ENCODE measurements around the gene PCDHGA3. TPM values are rescaled to one million over a fixed set of nuclear protein-coding genes. Genes with fewer than 3 reads are reported as not detected.

PCDHGA3 gene
- total RNA-seq, 1 experiment from 2014 or later = not detected

Other genes starting within 250 kb of the PCDHGA3 start
- gene PCDHB2, start 249.2 kb upstream of the PCDHGA3 start, total RNA-seq (2022; extraction: Qiagen RNA extraction) = 2.6 to 5.2 TPM (median 3.4 TPM) in 5 replicates
- 0.02 to 0.03 TPM (median 0.02 TPM) in 3 of 5 replicates, not detected in the others for gene PCDHB3, start 243.4 kb upstream of the PCDHGA3 start, total RNA-seq (2022; extraction: Qiagen RNA extraction)
- gene PCDHB4, start 222.0 kb upstream of the PCDHGA3 start, total RNA-seq (2022; extraction: Qiagen RNA extraction) = 0.03 to 0.12 TPM (median 0.06 TPM) in 5 replicates
- gene PCDHB5, start 208.6 kb upstream of the PCDHGA3 start, total RNA-seq (2022; extraction: Qiagen RNA extraction) = 1.3 to 1.7 TPM (median 1.4 TPM) in 5 replicates
- gene PCDHB6, start 193.8 kb upstream of the PCDHGA3 start, total RNA-seq (2022; extraction: Qiagen RNA extraction) = 0.84 to 1.1 TPM (median 0.90 TPM) in 5 replicates
- 0.01 to 0.03 TPM (median 0.02 TPM) in 3 of 5 replicates, not detected in the others for gene PCDHB7, start 171.2 kb upstream of the PCDHGA3 start, total RNA-seq (2022; extraction: Qiagen RNA extraction)
- gene PCDHB8, start 166.0 kb upstream of the PCDHGA3 start, total RNA-seq (2022; extraction: Qiagen RNA extraction) = 0.24 to 0.28 TPM (median 0.26 TPM) in 5 replicates
- 0.02 to 0.13 TPM (median 0.06 TPM) in 5 replicates for gene PCDHB16, start 161.4 kb upstream of the PCDHGA3 start, total RNA-seq (2022; extraction: Qiagen RNA extraction)
- 0.01 to 0.09 TPM (median 0.02 TPM) in 4 of 5 replicates, not detected in the other for gene PCDHB9, start 156.7 kb upstream of the PCDHGA3 start, total RNA-seq (2022; extraction: Qiagen RNA extraction)
- 0.02 to 0.06 TPM (median 0.03 TPM) in 3 of 5 replicates, not detected in the others for gene PCDHB10, start 151.5 kb upstream of the PCDHGA3 start, total RNA-seq (2022; extraction: Qiagen RNA extraction)
- 0.05 to 0.08 TPM (median 0.07 TPM) in 5 replicates for gene PCDHB11, start 144.2 kb upstream of the PCDHGA3 start, total RNA-seq (2022; extraction: Qiagen RNA extraction)
- 0.01 to 0.02 TPM in 2 of 5 replicates, not detected in the others for gene PCDHB12, start 135.1 kb upstream of the PCDHGA3 start, total RNA-seq (2022; extraction: Qiagen RNA extraction)
- 0.03 to 0.08 TPM (median 0.06 TPM) in 5 replicates for gene PCDHB13, start 129.9 kb upstream of the PCDHGA3 start, total RNA-seq (2022; extraction: Qiagen RNA extraction)
- gene PCDHB14, start 120.5 kb upstream of the PCDHGA3 start, total RNA-seq (2022; extraction: Qiagen RNA extraction) = 0.03 to 0.09 TPM (median 0.06 TPM) in 5 replicates
- 0.03 to 0.13 TPM (median 0.07 TPM) in 5 replicates for gene PCDHB15, start 98.4 kb upstream of the PCDHGA3 start, total RNA-seq (2022; extraction: Qiagen RNA extraction)
- not detected in 5 replicates for gene SLC25A2, start 39.8 kb upstream of the PCDHGA3 start, total RNA-seq (2022; extraction: Qiagen RNA extraction)
- gene TAF7, start 23.0 kb upstream of the PCDHGA3 start, total RNA-seq (2022; extraction: Qiagen RNA extraction) = 59.3 to 79.3 TPM (median 67.9 TPM) in 5 replicates
- 0.23 to 0.32 TPM (median 0.27 TPM) in 5 replicates for gene PCDHGA1, start 13.3 kb upstream of the PCDHGA3 start, total RNA-seq (2022; extraction: Qiagen RNA extraction)
- 0.40 to 0.74 TPM (median 0.53 TPM) in 5 replicates for gene PCDHGA2, start 5.1 kb upstream of the PCDHGA3 start, total RNA-seq (2022; extraction: Qiagen RNA extraction)
- 1.4 to 1.9 TPM (median 1.7 TPM) in 5 replicates for gene PCDHGB1, start 6.3 kb downstream of the PCDHGA3 start, total RNA-seq (2022; extraction: Qiagen RNA extraction)
- gene PCDHGA4, start 11.2 kb downstream of the PCDHGA3 start, total RNA-seq (2022; extraction: Qiagen RNA extraction) = 0.06 to 0.13 TPM (median 0.11 TPM) in 5 replicates
- gene PCDHGB2, start 16.2 kb downstream of the PCDHGA3 start, total RNA-seq (2022; extraction: Qiagen RNA extraction) = 0.05 to 0.08 TPM (median 0.07 TPM) in 5 replicates
- gene PCDHGA5, start 20.3 kb downstream of the PCDHGA3 start, total RNA-seq (2022; extraction: Qiagen RNA extraction) = 0.13 to 0.17 TPM (median 0.16 TPM) in 5 replicates
- gene PCDHGB3, start 26.4 kb downstream of the PCDHGA3 start, total RNA-seq (2022; extraction: Qiagen RNA extraction) = 0.11 to 0.23 TPM (median 0.14 TPM) in 5 replicates
- gene PCDHGA6, start 30.1 kb downstream of the PCDHGA3 start, total RNA-seq (2022; extraction: Qiagen RNA extraction) = 0.11 to 0.28 TPM (median 0.24 TPM) in 5 replicates
- 0.71 to 1.2 TPM (median 0.76 TPM) in 5 replicates for gene PCDHGA7, start 38.9 kb downstream of the PCDHGA3 start, total RNA-seq (2022; extraction: Qiagen RNA extraction)
- 0.81 to 1.0 TPM (median 0.92 TPM) in 5 replicates for gene PCDHGB4, start 43.9 kb downstream of the PCDHGA3 start, total RNA-seq (2022; extraction: Qiagen RNA extraction)
- 0.02 to 0.03 TPM (median 0.02 TPM) in 4 of 5 replicates, not detected in the other for gene PCDHGA8, start 48.8 kb downstream of the PCDHGA3 start, total RNA-seq (2022; extraction: Qiagen RNA extraction)
- 1.9 to 2.5 TPM (median 2.2 TPM) in 5 replicates for gene PCDHGB5, start 54.1 kb downstream of the PCDHGA3 start, total RNA-seq (2022; extraction: Qiagen RNA extraction)
- gene PCDHGA9, start 58.9 kb downstream of the PCDHGA3 start, total RNA-seq (2022; extraction: Qiagen RNA extraction) = 0.03 to 0.05 TPM (median 0.05 TPM) in 5 replicates
- gene PCDHGB6, start 64.2 kb downstream of the PCDHGA3 start, total RNA-seq (2022; extraction: Qiagen RNA extraction) = 0.09 to 0.13 TPM (median 0.10 TPM) in 5 replicates
- gene PCDHGA10, start 69.2 kb downstream of the PCDHGA3 start, total RNA-seq (2022; extraction: Qiagen RNA extraction) = 0.02 to 0.03 TPM in 2 of 5 replicates, not detected in the others
- 0.03 to 0.13 TPM (median 0.07 TPM) in 3 of 5 replicates, not detected in the others for gene PCDHGB7, start 73.8 kb downstream of the PCDHGA3 start, total RNA-seq (2022; extraction: Qiagen RNA extraction)
- not detected in 5 replicates for gene PCDHGA11, start 77.2 kb downstream of the PCDHGA3 start, total RNA-seq (2022; extraction: Qiagen RNA extraction)
- gene PCDHGA12, start 86.7 kb downstream of the PCDHGA3 start, total RNA-seq (2022; extraction: Qiagen RNA extraction) = 0.01 TPM in 1 of 5 replicates, not detected in the others
- 5.0 to 6.6 TPM (median 5.7 TPM) in 5 replicates for gene PCDHGC3, start 132.1 kb downstream of the PCDHGA3 start, total RNA-seq (2022; extraction: Qiagen RNA extraction)
- gene PCDHGC4, start 141.2 kb downstream of the PCDHGA3 start, total RNA-seq (2022; extraction: Qiagen RNA extraction) = 0.02 to 0.07 TPM in 2 of 5 replicates, not detected in the others
- 0.02 to 0.03 TPM in 2 of 5 replicates, not detected in the others for gene PCDHGC5, start 145.3 kb downstream of the PCDHGA3 start, total RNA-seq (2022; extraction: Qiagen RNA extraction)

Data from A549 treated with AZD2906 at 1 μM for 4 hours (cell line).